Mesangial cell (primary cell): ENCODE measurements around the gene FCN2. TPM values are rescaled to one million over a fixed set of nuclear protein-coding genes. Genes with fewer than 3 reads are reported as not detected.

Experiments used
- total RNA-seq: library from RNA; depleted of rRNA; stranded (reverse); fragments of >200 nt; gene quantifications from 2 replicates; pipeline ENCODE4 v1.2.3, GENCODE V29; 2015

FCN2 gene
- total RNA-seq = not detected in 2 replicates

DNA sequence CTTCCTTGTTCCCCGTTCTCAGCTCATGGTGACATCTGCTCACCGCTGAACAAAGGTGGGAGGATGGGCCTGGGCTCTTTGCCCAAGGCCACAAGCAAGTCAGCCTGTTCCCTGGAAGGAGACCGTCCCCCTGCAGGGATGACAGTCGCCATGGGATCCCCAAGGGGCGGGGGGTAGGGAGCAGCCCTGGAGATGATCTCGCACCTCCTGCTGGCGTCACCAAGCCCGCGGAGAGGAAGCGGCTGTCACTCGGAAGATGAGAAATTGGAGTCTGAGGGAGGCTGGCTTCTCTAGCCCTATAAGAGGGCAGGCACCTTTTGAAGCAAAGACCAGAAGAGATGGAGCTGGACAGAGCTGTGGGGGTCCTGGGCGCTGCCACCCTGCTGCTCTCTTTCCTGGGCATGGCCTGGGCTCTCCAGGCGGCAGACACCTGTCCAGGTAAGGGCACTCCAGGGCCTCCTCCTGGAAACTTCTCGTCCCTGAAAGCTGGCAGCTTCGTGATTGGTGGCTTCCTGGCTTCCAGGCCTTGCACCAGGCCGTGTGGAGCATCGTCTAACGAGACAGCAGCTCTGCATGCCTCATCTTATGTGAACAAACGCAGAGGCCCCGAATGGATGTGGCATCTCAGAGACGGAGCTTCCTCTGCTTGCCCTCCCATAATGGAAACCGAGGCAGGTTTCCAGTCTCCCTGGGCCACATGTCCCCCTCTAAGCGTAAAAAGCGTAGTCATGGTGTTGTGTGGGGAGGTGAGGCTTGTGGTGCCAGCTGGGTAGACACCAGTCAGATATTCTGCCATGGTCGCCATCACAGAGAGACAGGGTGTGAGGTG, at the start of gene FCN2:
Gene FCN2 (plus strand): TSS at position 327 of the 829 bp plus-strand sequence. CDS start 12 bp downstream, at position 339.

DNA sequence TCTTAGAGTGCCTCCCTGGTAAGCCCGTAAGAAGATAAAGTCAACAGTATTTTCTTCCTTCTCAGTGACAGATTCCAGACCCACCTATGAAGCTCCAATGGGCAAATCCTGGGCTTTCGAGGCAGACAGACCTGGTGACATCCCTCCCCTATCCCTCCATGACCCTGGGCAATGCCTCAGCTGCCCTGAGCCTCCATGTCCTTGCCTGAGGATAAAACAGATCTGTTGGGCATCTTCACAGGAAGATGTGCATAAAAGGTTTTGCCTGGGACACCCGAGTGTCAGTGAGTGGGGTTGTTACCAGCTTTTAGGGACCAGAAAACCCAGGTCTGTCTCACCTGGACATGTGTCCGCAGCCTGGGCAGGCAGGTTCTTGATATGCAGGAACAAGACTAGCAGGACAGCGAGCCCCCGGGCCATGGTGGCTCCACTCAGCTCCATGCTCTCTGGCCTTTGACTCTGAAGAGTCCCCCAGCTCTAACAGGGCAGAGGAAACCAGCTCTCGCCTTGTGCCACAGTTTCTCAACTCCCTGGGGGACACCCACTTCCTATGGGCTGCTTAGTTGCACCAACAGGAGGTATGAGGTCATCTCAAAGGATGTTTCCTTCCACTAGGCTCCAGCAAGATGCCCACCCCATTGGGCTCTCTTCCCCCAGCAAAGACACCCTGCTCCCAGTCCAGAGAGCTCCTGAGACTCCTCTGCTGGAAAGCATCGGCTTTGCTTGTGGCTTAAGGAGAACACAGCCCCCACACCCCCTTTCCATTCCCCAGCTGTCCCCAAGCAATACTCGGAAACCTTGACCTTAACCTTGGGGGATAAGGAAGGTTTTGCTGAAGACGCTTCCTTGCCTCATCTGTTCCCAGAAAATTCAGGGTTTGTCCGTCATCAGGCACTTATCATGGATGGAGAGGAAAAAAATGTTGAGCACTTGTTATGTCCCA, 37.1 kb downstream of the FCN2 start, which contains the start of gene FCN1:
Gene FCN1 (minus strand): TSS at position 482 of the 943 bp plus-strand sequence. CDS start 41 bp downstream, at position 441.

Other genes starting within 250 kb of the FCN2 start
- gene COL5A1, start 239.0 kb upstream of the FCN2 start, total RNA-seq = 263 and 508 TPM in 2 replicates
- not detected in 2 replicates for gene FCN1, start 37.1 kb downstream of the FCN2 start, total RNA-seq
- gene OLFM1, start 206.9 kb downstream of the FCN2 start, total RNA-seq = 1.3 TPM in 1 of 2 replicates, not detected in the other